HUES48 (cell line): ENCODE data around the gene NME2.
"Not testable (repeated sequence)": the region's sequence is repeated elsewhere in the genome, so short reads cannot be mapped to it uniquely, and the experiment has no call there.

Experiments used
- H3K27ac ChIP-seq: one replicate; pipeline ENCODE4 v1.7.0; 2013; ENCODE audit warnings: low read depth, low read length, inconsistent platforms
- H3K27me3 ChIP-seq: 2 replicates; pipeline ENCODE4 v1.6.1; 2013; ENCODE audit warnings: mild to moderate bottlenecking, low read length; ENCODE audit not compliant: control insufficient read depth, insufficient read depth
- H3K36me3 ChIP-seq: 2 replicates; pipeline ENCODE4 v1.6.1; 2013; ENCODE audit warnings: low read length; ENCODE audit not compliant: control insufficient read depth, insufficient read depth
- H3K4me1 ChIP-seq: 2 replicates; pipeline ENCODE4 v1.6.1; 2013; ENCODE audit warnings: mild to moderate bottlenecking, low read length; ENCODE audit not compliant: control insufficient read depth, insufficient read depth
- H3K4me3 ChIP-seq: 2 replicates; pipeline ENCODE4 v1.5.1; 2013; ENCODE audit warnings: mild to moderate bottlenecking, low read depth, low read length
- H3K9ac ChIP-seq: 2 replicates; pipeline ENCODE4 v1.6.1; 2013; ENCODE audit warnings: mild to moderate bottlenecking, low read depth, low read length, moderate library complexity
- H3K9me3 ChIP-seq: 2 replicates; pipeline ENCODE4 v1.6.1; 2013; ENCODE audit warnings: low read length; ENCODE audit not compliant: control insufficient read depth, insufficient read depth

Gene NME2

GRCh38 chr17:51166198-51166986 lies at the start of gene NME2:
Gene NME2 (plus strand): TSS chr17:51166411. CDS start chr17:51166831, 420 bp downstream.
- H3K9ac ChIP-seq: peak within 1 kb of the TSS; percentile 95
- peak within 1 kb of the TSS; percentile 70 for H3K4me3 ChIP-seq
- peaks cover 6% of the 10 kb centered on the region; the same call in 1 of the 2 replicates for H3K4me1 ChIP-seq
- H3K9me3 ChIP-seq: no peaks in the 10 kb centered on the region
- H3K27ac ChIP-seq: peak within 1 kb of the TSS; percentile 73
- peaks cover 59% of the 10 kb centered on the region for H3K36me3 ChIP-seq
- H3K27me3 ChIP-seq: no peaks in the 10 kb centered on the region

- no peaks in the 10 kb centered on the region for H3K9me3 ChIP-seq
- peak overlapping the region; percentile 100; the same call in 1 of the 2 replicates for H3K4me3 ChIP-seq
- H3K36me3 ChIP-seq: no peaks in the 10 kb centered on the region
- H3K4me1 ChIP-seq: peaks cover 13% of the 10 kb centered on the region
- H3K9ac ChIP-seq: no peak overlapping the region
- H3K27ac ChIP-seq: no peak overlapping the region
- H3K27me3 ChIP-seq: no peaks in the 10 kb centered on the region
These were observed 47.6 kb upstream of the NME2 start for GRCh38 chr17:51118330-51119195.

GRCh38 chr17:51119415-51120356 lies 46.5 kb upstream of the NME2 start:
- Histone ChIP-seq H3K9ac (peak overlapping the region; percentile 79), H3K27ac (peak overlapping the region; percentile 90), H3K9me3 (no peaks in the 10 kb centered on the region), H3K36me3 (no peaks in the 10 kb centered on the region), H3K4me1 (peaks cover 13% of the 10 kb centered on the region), H3K27me3 (no peaks in the 10 kb centered on the region), H3K4me3 (peak overlapping the region; percentile 100)

GRCh38 chr17:51120357-51120738 lies 45.9 kb upstream of the NME2 start:
- H3K27ac ChIP-seq: peak overlapping the region; percentile 90
- H3K4me1 ChIP-seq: peaks cover 13% of the 10 kb centered on the region
- H3K9ac ChIP-seq: peak overlapping the region; percentile 79
- H3K4me3 ChIP-seq: peak overlapping the region; percentile 100
- H3K27me3 ChIP-seq: no peaks in the 10 kb centered on the region
- H3K36me3 ChIP-seq: no peaks in the 10 kb centered on the region
- no peaks in the 10 kb centered on the region for H3K9me3 ChIP-seq

GRCh38 chr17:51120739-51121619 lies 45.2 kb upstream of the NME2 start, which contains the start of gene SPAG9:
Gene SPAG9 (minus strand): TSS chr17:51120868. CDS start chr17:51120656, 212 bp downstream.
- H3K9ac ChIP-seq: peak within 1 kb of the TSS; percentile 86
- H3K9me3 ChIP-seq: no peaks in the 10 kb centered on the region
- no peaks in the 10 kb centered on the region for H3K36me3 ChIP-seq
- peak within 1 kb of the TSS; percentile 100 for H3K4me3 ChIP-seq
- H3K4me1 ChIP-seq: peaks cover 13% of the 10 kb centered on the region
- no peaks in the 10 kb centered on the region for H3K27me3 ChIP-seq
- peak within 1 kb of the TSS; percentile 99 for H3K27ac ChIP-seq

GRCh38 chr17:51121620-51122472 lies 44.4 kb upstream of the NME2 start:
- no peaks in the 10 kb centered on the region for H3K27me3 ChIP-seq
- peaks cover 13% of the 10 kb centered on the region for H3K4me1 ChIP-seq
- H3K4me3 ChIP-seq: peak overlapping the region; percentile 92
- no peaks in the 10 kb centered on the region for H3K36me3 ChIP-seq
- H3K9me3 ChIP-seq: no peaks in the 10 kb centered on the region
- H3K9ac ChIP-seq: peak overlapping the region; percentile 86
- H3K27ac ChIP-seq: peak overlapping the region; percentile 99

- H3K9me3 ChIP-seq, H3K36me3 ChIP-seq, H3K27me3 ChIP-seq: not testable (repeated sequence)
- Histone ChIP-seq H3K4me3 (peak overlapping the region; percentile 92), H3K4me1 (peaks cover 13% of the 10 kb centered on the region), H3K27ac (peak overlapping the region; percentile 99), H3K9ac (peak overlapping the region; percentile 86)
These were observed 43.6 kb upstream of the NME2 start for GRCh38 chr17:51122473-51123115.

- Histone ChIP-seq H3K36me3 (no peaks in the 10 kb centered on the region), H3K27me3 (no peaks in the 10 kb centered on the region), H3K27ac (no peak overlapping the region), H3K4me1 (peaks cover 7% of the 10 kb centered on the region), H3K9ac (no peak overlapping the region), H3K9me3 (no peaks in the 10 kb centered on the region), H3K4me3 (no peak overlapping the region)
These were observed 41.3 kb upstream of the NME2 start for GRCh38 chr17:51124640-51125503.
